ENCODE results near the gene PCDHB16.
"Not testable (repeated sequence)": the region's sequence is repeated elsewhere in the genome, so short reads cannot be mapped to it uniquely, and the experiment has no call there.

DNA sequence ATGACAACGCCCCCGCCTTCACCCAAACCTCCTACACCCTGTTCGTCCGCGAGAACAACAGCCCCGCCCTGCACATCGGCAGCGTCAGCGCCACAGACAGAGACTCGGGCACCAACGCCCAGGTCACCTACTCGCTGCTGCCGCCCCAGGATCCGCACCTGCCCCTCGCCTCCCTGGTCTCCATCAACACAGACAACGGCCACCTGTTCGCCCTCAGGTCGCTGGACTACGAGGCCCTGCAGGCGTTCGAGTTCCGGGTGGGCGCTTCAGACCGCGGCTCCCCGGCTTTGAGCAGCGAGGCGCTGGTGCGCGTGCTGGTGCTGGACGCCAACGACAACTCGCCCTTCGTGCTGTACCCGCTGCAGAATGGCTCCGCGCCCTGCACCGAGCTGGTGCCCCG lies 2.8 kb upstream of the PCDHB16 start:
- TF ChIP-seq, protein P1, sequence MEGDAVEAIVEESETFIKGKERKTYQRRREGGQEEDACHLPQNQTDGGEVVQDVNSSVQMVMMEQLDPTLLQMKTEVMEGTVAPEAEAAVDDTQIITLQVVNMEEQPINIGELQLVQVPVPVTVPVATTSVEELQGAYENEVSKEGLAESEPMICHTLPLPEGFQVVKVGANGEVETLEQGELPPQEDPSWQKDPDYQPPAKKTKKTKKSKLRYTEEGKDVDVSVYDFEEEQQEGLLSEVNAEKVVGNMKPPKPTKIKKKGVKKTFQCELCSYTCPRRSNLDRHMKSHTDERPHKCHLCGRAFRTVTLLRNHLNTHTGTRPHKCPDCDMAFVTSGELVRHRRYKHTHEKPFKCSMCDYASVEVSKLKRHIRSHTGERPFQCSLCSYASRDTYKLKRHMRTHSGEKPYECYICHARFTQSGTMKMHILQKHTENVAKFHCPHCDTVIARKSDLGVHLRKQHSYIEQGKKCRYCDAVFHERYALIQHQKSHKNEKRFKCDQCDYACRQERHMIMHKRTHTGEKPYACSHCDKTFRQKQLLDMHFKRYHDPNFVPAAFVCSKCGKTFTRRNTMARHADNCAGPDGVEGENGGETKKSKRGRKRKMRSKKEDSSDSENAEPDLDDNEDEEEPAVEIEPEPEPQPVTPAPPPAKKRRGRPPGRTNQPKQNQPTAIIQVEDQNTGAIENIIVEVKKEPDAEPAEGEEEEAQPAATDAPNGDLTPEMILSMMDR (IDR thresholded peaks at IDR 0.05), result not testable (repeated sequence)
- TF ChIP-seq EP300, POLR2A (IDR thresholded peaks at IDR 0.05): not testable (repeated sequence)
